ENCODE data around the gene WDR54. TPM values are rescaled to one million over a fixed set of nuclear protein-coding genes. Genes with fewer than 3 reads are reported as not detected.

Gene WDR54
- total and polyA plus RNA-seq, 3 donors from 2014 or later = 27.5 to 90.6 (median 31.7) TPM

- intact Hi-C loops (cut with DNase I; ENCODE audit: low total_unique reads) = no loop called here
- no peaks in the 10 kb centered on the region for H3K4me1 ChIP-seq
These were observed 25.4 kb upstream of the WDR54 start for GRCh38 chr2:74396149-74396548.

GRCh38 chr2:74399785-74400184, 21.7 kb upstream of the WDR54 start:
- TF ChIP-seq POLR2A (IDR thresholded peaks at IDR 0.05) = no peak
- peak; percentile 32 to 70 (median 49) for TF ChIP-seq CTCF (IDR thresholded peaks at IDR 0.05)
- Histone ChIP-seq H3K4me1 (no peaks in the 10 kb centered on the region), H3K4me3 (no peak overlapping the region), H3K27me3 (no peaks in the 10 kb centered on the region), H3K36me3 (ENCODE audit: low read depth, missing control alignments) (no peaks in the 10 kb centered on the region), H3K27ac (no peak overlapping the region), H3K9me3 (no peaks in the 10 kb centered on the region)
- intact Hi-C loops (cut with DNase I; ENCODE audit: low total_unique reads) = no loop called here
- DNase-seq = no peak

More at GRCh38 chr2:74396149-74396548, 25.4 kb upstream of the WDR54 start:
- no peaks in the 10 kb centered on the region for H3K36me3 ChIP-seq (ENCODE audit: low read depth, missing control alignments)
- TF ChIP-seq CTCF (IDR thresholded peaks at IDR 0.05) (no peak), POLR2A (IDR thresholded peaks at IDR 0.05) (no peak)
- no peaks in the 10 kb centered on the region for H3K9me3 ChIP-seq
- no peak for DNase-seq
- no peak overlapping the region for H3K27ac ChIP-seq
- H3K27me3 ChIP-seq = no peaks in the 10 kb centered on the region
- WGBS, 2 donors = 94 to 96% methylated on average over 2 of the region's 2 CpGs
- no peak overlapping the region for H3K4me3 ChIP-seq

GRCh38 chr2:74401891-74402290, 19.6 kb upstream of the WDR54 start:
- 82 to 88% methylated on average over 2 of the region's 2 CpGs for WGBS, 2 donors
- H3K9me3 ChIP-seq = no peaks in the 10 kb centered on the region
- no peaks in the 10 kb centered on the region for H3K36me3 ChIP-seq (ENCODE audit: low read depth, missing control alignments)
- H3K4me3 ChIP-seq = no peak overlapping the region
- DNase-seq = no peak
- TF ChIP-seq POLR2A (IDR thresholded peaks at IDR 0.05) (no peak), CTCF (IDR thresholded peaks at IDR 0.05) (no peak)
- H3K4me1 ChIP-seq = no peaks in the 10 kb centered on the region
- intact Hi-C loops (cut with DNase I; ENCODE audit: low total_unique reads) = no loop called here
- no peaks in the 10 kb centered on the region for H3K27me3 ChIP-seq
- H3K27ac ChIP-seq = no peak overlapping the region

- TF ChIP-seq CTCF (IDR thresholded peaks at IDR 0.05) = no peak
- TF ChIP-seq POLR2A (IDR thresholded peaks at IDR 0.05) = no peak
- Histone ChIP-seq H3K27ac (no peak overlapping the region), H3K27me3 (no peaks in the 10 kb centered on the region), H3K4me1 (no peaks in the 10 kb centered on the region), H3K36me3 (ENCODE audit: low read depth, missing control alignments) (no peaks in the 10 kb centered on the region), H3K9me3 (no peaks in the 10 kb centered on the region), H3K4me3 (no peak overlapping the region)
- no peak for DNase-seq
- intact Hi-C loops (cut with DNase I; ENCODE audit: low total_unique reads) = no loop called here
These were observed 15.5 kb upstream of the WDR54 start for GRCh38 chr2:74406035-74406434.

- H3K27me3 ChIP-seq = no peaks in the 10 kb centered on the region
- H3K4me1 ChIP-seq = no peaks in the 10 kb centered on the region
- H3K36me3 ChIP-seq (ENCODE audit: low read depth, missing control alignments) = no peaks in the 10 kb centered on the region
- DNase-seq = no peak
- H3K27ac ChIP-seq = no peak overlapping the region
- no peak overlapping the region for H3K4me3 ChIP-seq
- no peak for TF ChIP-seq CTCF (IDR thresholded peaks at IDR 0.05)
- TF ChIP-seq POLR2A (IDR thresholded peaks at IDR 0.05) = no peak
- 80 to 88% methylated on average over 5 of the region's 5 CpGs for WGBS, 2 donors
- H3K9me3 ChIP-seq = no peaks in the 10 kb centered on the region
- intact Hi-C loops (cut with DNase I; ENCODE audit: low total_unique reads) = no loop called here
These were observed 13.8 kb upstream of the WDR54 start for GRCh38 chr2:74407682-74408081.
